Measurements from ENCODE around the gene URGCP. TPM values are rescaled to one million over a fixed set of nuclear protein-coding genes. Genes with fewer than 3 reads are reported as not detected.
A peak's percentile ranks its signal among the peaks of the same experiment; 100 is the strongest.
"Not testable (repeated sequence)": the region's sequence is repeated elsewhere in the genome, so short reads cannot be mapped to it uniquely, and the experiment has no call there.

Gene URGCP
- total RNA-seq, 1 donor from 2014 or later = 21.1 TPM

GRCh38 chr7:43844662-43845061, 61.7 kb downstream of the URGCP start:
- no peak overlapping the region for H3K27ac ChIP-seq
- no peaks in the 10 kb centered on the region for H3K4me1 ChIP-seq
- no peak for DNase-seq (ENCODE audit: extremely low spot score in 2 of 2)
- H3K27me3 ChIP-seq = no peaks in the 10 kb centered on the region
- intact Hi-C loops (cut with DNase I) = no loop called here
- no peak overlapping the region for H3K4me3 ChIP-seq
- no peaks in the 10 kb centered on the region for H3K9me3 ChIP-seq
- TF ChIP-seq POLR2A (IDR thresholded peaks at IDR 0.05) = no peak
- TF ChIP-seq CTCF (IDR thresholded peaks at IDR 0.05) = no peak
- no peak for TF ChIP-seq POLR2AphosphoS5 (IDR thresholded peaks at IDR 0.05; ENCODE audit: insufficient read depth in 1 of 2, low read depth in 1 of 2)
- H3K36me3 ChIP-seq = no peaks in the 10 kb centered on the region

DNA sequence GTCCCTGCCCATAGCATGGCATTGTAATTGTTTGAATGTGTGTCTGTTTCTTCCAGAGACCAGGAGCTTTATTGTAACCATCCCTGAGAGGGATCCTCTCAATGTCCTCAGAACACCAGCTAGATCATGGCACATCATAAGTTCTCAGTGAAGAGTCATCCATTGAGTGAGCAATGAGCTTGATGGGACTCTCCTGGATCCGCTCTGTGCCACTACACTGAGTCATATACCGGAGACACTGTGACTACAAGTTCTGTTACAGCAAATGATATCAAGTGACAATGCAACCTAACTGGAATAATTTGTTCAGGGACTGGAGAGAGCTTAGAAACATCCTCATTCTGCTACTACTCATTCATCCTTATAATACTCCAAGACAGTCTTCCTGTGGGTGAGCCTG, 62.1 kb downstream of the URGCP start:
- H3K27me3 ChIP-seq = no peaks in the 10 kb centered on the region
- H3K36me3 ChIP-seq = no peaks in the 10 kb centered on the region
- H3K27ac ChIP-seq = no peak overlapping the region
- no peak overlapping the region for H3K4me3 ChIP-seq
- H3K9me3 ChIP-seq = no peaks in the 10 kb centered on the region
- TF ChIP-seq POLR2AphosphoS5 (IDR thresholded peaks at IDR 0.05; ENCODE audit: insufficient read depth in 1 of 2, low read depth in 1 of 2) = no peak
- no peak for TF ChIP-seq CTCF (IDR thresholded peaks at IDR 0.05)
- no peak for TF ChIP-seq POLR2A (IDR thresholded peaks at IDR 0.05)
- intact Hi-C loops (cut with DNase I) = no loop called here
- DNase-seq (ENCODE audit: extremely low spot score in 2 of 2) = no peak
- H3K4me1 ChIP-seq = no peaks in the 10 kb centered on the region

DNA sequence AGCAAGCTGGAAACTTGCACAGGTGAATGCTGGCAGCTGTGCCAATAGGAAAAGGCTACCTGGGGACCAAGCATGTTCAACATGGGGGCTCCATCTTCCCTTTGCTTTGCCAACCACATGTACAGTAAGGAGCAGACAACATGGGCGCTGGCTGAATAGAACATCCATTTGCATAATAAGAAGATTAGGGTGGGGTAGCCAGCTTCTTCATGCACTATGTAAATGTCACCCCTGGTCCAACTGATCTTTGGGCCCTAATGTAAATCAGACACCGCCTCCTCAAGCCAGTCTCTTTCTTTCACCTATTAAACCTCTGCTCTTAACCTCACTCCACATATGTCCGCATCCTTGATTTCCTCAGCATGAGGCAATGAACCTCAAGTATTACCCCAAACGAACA, 63.1 kb downstream of the URGCP start:
- no peak for DNase-seq (ENCODE audit: extremely low spot score in 2 of 2)
- Histone ChIP-seq H3K9me3 (no peaks in the 10 kb centered on the region), H3K27ac (no peak overlapping the region), H3K27me3 (no peaks in the 10 kb centered on the region), H3K4me3 (no peak overlapping the region), H3K36me3 (no peaks in the 10 kb centered on the region), H3K4me1 (no peaks in the 10 kb centered on the region)
- TF ChIP-seq CTCF (IDR thresholded peaks at IDR 0.05) (no peak), POLR2A (IDR thresholded peaks at IDR 0.05) (no peak), POLR2AphosphoS5 (IDR thresholded peaks at IDR 0.05; ENCODE audit: insufficient read depth in 1 of 2, low read depth in 1 of 2) (no peak)
- intact Hi-C loops (cut with DNase I) = no loop called here

- intact Hi-C loops (cut with DNase I) = loop anchor here (10.0 kb wide), 1 partner anchor 253 kb away; the partner anchor contains the start of gene STK17A
- H3K27ac ChIP-seq = no peak overlapping the region
- H3K4me3 ChIP-seq = no peak overlapping the region
- H3K27me3 ChIP-seq = no peaks in the 10 kb centered on the region
- no peaks in the 10 kb centered on the region for H3K4me1 ChIP-seq
- DNase-seq (ENCODE audit: extremely low spot score in 2 of 2) = no peak
- H3K9me3 ChIP-seq = no peaks in the 10 kb centered on the region
- H3K36me3 ChIP-seq = no peaks in the 10 kb centered on the region
- no peak for TF ChIP-seq CTCF (IDR thresholded peaks at IDR 0.05)
- no peak for TF ChIP-seq POLR2A (IDR thresholded peaks at IDR 0.05)
- TF ChIP-seq POLR2AphosphoS5 (IDR thresholded peaks at IDR 0.05; ENCODE audit: insufficient read depth in 1 of 2, low read depth in 1 of 2) = no peak
Observed at GRCh38 chr7:43838201-43838658, 68.2 kb downstream of the URGCP start.

DNA sequence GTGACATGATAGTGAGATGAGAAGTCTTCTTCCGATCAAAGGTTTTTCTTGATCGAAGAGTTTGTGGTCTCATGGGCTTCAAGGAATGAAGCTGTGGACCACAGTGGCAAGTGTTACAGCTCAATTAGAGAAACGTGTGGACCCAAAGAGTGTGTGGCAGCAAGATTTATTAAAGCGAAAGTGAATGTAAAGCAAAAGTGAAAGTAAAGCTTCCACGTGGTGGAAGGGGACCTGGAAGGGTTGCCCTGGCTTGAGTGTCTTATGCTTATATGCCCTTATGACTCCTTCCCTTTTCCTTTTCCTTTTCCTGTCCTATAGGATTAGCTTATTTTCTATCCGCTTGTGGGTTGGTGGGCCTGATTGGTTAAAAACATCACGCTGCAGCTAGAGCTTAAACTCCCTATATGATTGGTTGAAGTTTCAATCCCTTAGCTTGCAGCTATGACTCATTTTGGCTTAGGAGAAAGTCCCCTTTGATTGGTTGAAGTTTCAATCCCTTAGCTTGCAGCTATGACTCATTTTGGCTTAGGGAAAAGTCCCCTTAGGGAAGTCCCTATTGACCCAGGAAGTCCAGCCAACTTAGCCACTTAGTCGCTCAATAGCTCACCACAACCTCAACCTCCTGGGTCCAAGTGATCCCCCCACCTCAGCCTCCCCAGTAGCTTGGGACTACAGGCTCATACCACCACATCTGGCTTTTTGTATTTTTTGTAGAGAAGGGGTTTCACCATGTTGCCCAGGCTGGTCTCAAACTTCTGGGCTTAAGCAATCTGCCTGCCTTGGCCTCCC, 71.7 kb downstream of the URGCP start:
- H3K4me1 ChIP-seq = no peaks in the 10 kb centered on the region
- no peak overlapping the region for H3K27ac ChIP-seq
- peak overlapping the region in 1 of 2 donors; percentile 9 for H3K4me3 ChIP-seq
- H3K27me3 ChIP-seq = no peaks in the 10 kb centered on the region
- TF ChIP-seq POLR2A (IDR thresholded peaks at IDR 0.05) (no peak), POLR2AphosphoS5 (IDR thresholded peaks at IDR 0.05; ENCODE audit: insufficient read depth in 1 of 2, low read depth in 1 of 2) (no peak), CTCF (IDR thresholded peaks at IDR 0.05) (no peak)
- no peak for DNase-seq (ENCODE audit: extremely low spot score in 2 of 2)
- H3K9me3 ChIP-seq = no peaks in the 10 kb centered on the region
- intact Hi-C loops (cut with DNase I) = loop anchor here (10.0 kb wide), 1 partner anchor 250 kb away; the partner anchor contains the start of gene STK17A
- no peaks in the 10 kb centered on the region for H3K36me3 ChIP-seq

GRCh38 chr7:43830917-43831316, 75.5 kb downstream of the URGCP start:
- not testable (repeated sequence) for H3K36me3 ChIP-seq, H3K9me3 ChIP-seq
- intact Hi-C loops (cut with DNase I) = loop anchor here (10.0 kb wide), 1 partner anchor 246 kb away; the partner anchor contains the start of gene STK17A

More at GRCh38 chr7:43830917-43831316, 75.5 kb downstream of the URGCP start:
- not testable (repeated sequence) for H3K4me1 ChIP-seq; H3K4me3 ChIP-seq; DNase-seq (ENCODE audit: extremely low spot score in 2 of 2); H3K27ac ChIP-seq; H3K27me3 ChIP-seq
